ENCODE results near the gene FER1L5.
A peak's percentile ranks its signal among the peaks of the same experiment; 100 is the strongest.

FER1L5 gene

DNA sequence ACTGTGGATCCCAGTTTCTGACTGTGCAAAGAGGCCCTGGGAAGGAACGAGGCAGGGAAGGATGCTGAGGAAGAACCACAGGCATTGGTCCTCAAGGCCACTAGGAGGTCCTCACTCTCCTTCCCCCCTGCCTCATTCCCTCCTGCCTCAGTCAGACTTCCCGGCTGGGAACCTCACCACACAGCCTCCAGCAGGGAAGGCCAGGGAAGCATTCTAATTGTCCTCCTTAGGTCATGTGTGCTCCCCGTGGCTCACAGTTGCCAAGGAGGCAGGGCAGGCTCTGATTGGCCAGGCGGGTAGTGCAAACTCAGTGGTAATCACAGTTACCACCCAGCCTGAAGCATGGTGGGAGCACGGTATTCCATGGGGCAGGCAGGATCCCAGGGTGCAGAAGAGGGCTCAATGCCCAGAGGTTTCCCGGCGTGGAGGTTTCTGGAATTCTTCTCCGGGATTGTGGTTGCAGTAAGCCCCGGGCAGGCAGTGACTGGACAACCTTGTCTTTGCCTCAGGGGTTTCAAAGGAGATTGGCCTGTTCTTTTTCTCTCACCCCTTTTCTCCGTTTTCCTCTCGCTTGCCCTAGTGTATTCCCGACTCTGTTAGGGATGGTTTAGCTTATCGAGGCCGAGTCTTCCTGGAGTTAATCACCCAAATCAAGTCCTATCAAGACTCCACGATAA is 27.1 kb downstream of the FER1L5 start:
- POLR2A ChIA-PET, result interaction anchor here (0.8 kb wide), 1 partner anchor 31 kb away, joined by 3 read pairs; the partner anchor contains the start of gene KANSL3
- CTCF ChIA-PET, result no interaction called here
- DNase-seq (ENCODE audit: extremely low spot score), result no peak
- TF ChIP-seq ELF4 (IDR thresholded peaks at IDR 0.05) (no peak), FOXA1 (IDR thresholded peaks at IDR 0.05) (no peak), BHLHE40 (IDR thresholded peaks at IDR 0.05; ENCODE audit: borderline replicate concordance) (no peak), L3MBTL2 (conservative IDR thresholded peaks at IDR 0.05) (no peak), ARNT (IDR thresholded peaks at IDR 0.05) (no peak)

DNA sequence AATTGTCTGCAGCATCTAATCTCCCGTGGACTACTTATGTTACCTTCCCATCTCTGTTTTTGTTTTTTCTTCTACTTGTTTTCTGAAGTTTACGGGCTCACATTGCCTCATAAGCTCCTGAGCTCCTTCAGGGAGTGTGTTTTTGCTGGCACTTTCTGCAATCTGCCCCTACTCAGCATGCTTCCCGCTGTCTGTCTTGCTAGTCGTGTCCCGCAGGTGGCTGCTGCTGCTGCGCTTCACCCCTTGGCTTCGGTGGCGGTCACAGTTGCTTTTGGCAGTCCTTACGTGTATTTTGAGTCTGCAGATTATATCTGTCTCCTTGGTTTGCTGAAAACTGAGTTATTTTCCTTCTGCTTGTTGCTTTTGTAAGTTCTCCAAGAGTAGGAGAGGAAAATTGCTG is 37.3 kb downstream of the FER1L5 start:
- POLR2A ChIA-PET, result no interaction called here
- 0 out of 2 replicates have a peak, but pooled peaks have one; percentile 28 for TF ChIP-seq L3MBTL2 (conservative IDR thresholded peaks at IDR 0.05)
- TF ChIP-seq HDGF (IDR thresholded peaks at IDR 0.05; ENCODE audit: borderline replicate concordance), result no peak
- CTCF ChIA-PET, result no interaction called here
- DNase-seq (ENCODE audit: extremely low spot score), result peak; percentile 41

DNA sequence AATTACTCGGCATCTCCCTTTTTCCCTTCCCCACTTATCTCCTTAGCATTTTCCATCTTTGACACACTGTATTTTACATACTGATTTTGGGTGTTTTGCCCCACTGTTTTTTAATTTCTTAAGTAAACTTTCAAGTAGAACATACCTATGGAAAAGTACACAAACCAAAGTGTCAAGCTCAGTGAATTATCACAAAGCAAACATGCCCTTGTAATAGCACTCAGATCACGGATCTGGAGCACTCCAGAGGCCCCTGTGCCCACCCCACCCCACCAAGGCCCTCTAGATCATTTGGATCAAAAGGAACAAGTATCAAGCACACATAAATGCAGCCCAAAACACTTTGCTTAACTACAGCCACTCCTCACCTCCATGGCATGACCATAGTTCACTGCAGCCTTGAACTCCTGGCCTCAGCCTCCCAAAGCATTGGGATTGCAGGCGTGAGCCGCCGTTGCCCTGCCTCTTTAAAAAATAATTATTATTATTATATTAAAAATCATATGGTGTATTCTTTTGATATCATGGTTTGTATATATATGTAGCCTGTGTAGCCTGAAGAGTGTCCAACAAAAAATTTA is 38.1 kb downstream of the FER1L5 start:
- POLR2A ChIA-PET, result no interaction called here
- TF ChIP-seq FOXK2 (IDR thresholded peaks at IDR 0.05) (no peak), SUZ12 (IDR thresholded peaks at IDR 0.05) (no peak), L3MBTL2 (conservative IDR thresholded peaks at IDR 0.05) (no peak), SP1 (IDR thresholded peaks at IDR 0.05) (no peak), NFRKB (IDR thresholded peaks at IDR 0.05) (no peak), LEF1 (IDR thresholded peaks at IDR 0.05; ENCODE audit: borderline replicate concordance) (no peak), ZNF384 (IDR thresholded peaks at IDR 0.05) (no peak), FOXM1 (IDR thresholded peaks at IDR 0.05; ENCODE audit: borderline replicate concordance) (no peak), BHLHE40 (IDR thresholded peaks at IDR 0.05; ENCODE audit: borderline replicate concordance) (no peak), FOXA1 (IDR thresholded peaks at IDR 0.05) (no peak), HDGF (IDR thresholded peaks at IDR 0.05; ENCODE audit: borderline replicate concordance) (no peak)
- CTCF ChIA-PET, result no interaction called here
- no peak for DNase-seq (ENCODE audit: extremely low spot score)

DNA sequence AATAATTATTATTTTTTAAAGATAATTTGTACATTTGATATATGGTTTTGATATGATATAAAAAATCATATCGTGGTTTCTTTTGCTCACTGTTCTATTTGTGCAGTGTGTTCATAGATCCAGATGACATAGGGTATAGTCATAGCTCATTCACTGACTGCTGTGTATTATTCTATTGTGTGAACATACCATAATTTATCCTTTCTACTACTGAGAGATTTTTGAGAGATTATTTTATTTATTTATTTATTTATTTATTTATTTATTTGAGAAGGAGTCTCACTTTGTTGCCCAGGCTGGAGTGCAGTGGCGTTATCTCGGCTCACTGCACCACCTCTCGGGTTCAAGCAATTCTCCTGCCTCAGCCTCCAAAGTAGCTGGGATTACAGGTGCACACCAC is 39.0 kb downstream of the FER1L5 start:
- ChIA-PET POLR2A (no interaction called here), CTCF (no interaction called here)
- TF ChIP-seq SP1 (IDR thresholded peaks at IDR 0.05) (no peak), L3MBTL2 (conservative IDR thresholded peaks at IDR 0.05) (no peak), TARDBP (IDR thresholded peaks at IDR 0.05) (no peak), FOXM1 (IDR thresholded peaks at IDR 0.05; ENCODE audit: borderline replicate concordance) (no peak), ARNT (IDR thresholded peaks at IDR 0.05) (no peak), HDGF (IDR thresholded peaks at IDR 0.05; ENCODE audit: borderline replicate concordance) (no peak), ZNF384 (IDR thresholded peaks at IDR 0.05) (no peak), FOXA1 (IDR thresholded peaks at IDR 0.05) (no peak), CTBP1 (IDR thresholded peaks at IDR 0.05; ENCODE audit: borderline replicate concordance) (no peak), FOXK2 (IDR thresholded peaks at IDR 0.05) (no peak), NFRKB (IDR thresholded peaks at IDR 0.05) (no peak), ELF4 (IDR thresholded peaks at IDR 0.05) (no peak)
- TF ChIP-seq, protein P1, sequence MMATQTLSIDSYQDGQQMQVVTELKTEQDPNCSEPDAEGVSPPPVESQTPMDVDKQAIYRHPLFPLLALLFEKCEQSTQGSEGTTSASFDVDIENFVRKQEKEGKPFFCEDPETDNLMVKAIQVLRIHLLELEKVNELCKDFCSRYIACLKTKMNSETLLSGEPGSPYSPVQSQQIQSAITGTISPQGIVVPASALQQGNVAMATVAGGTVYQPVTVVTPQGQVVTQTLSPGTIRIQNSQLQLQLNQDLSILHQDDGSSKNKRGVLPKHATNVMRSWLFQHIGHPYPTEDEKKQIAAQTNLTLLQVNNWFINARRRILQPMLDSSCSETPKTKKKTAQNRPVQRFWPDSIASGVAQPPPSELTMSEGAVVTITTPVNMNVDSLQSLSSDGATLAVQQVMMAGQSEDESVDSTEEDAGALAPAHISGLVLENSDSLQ (IDR thresholded peaks at IDR 0.05), result no peak
- no peak for DNase-seq (ENCODE audit: extremely low spot score)

DNA sequence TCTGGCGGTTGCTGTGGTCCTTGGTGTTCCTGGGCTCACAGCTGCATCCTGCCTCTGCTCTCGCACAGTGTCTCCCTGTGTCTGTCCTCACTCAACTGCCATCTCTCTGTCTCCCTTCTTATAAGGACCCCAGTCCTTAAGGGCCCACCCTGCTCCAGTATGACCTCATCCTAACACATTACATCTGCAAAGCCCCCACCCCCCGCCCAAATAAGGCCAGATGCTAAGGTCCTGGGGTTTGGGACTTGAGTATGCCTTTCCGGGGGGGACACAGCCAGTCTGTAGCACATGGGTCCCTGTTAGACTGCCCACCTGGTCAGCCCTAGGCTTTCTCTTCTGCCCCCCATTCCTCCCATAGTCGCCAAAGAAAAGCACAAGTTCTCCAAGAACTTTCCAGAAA is 40.7 kb downstream of the FER1L5 start:
- ChIA-PET POLR2A (no interaction called here), CTCF (no interaction called here)
- DNase-seq (ENCODE audit: extremely low spot score), result no peak
- no peak for TF ChIP-seq NFRKB (IDR thresholded peaks at IDR 0.05)
- no peak for TF ChIP-seq ELF4 (IDR thresholded peaks at IDR 0.05)
- no peak for TF ChIP-seq TARDBP (IDR thresholded peaks at IDR 0.05)
- no peak for TF ChIP-seq L3MBTL2 (conservative IDR thresholded peaks at IDR 0.05)
- no peak for TF ChIP-seq LEF1 (IDR thresholded peaks at IDR 0.05; ENCODE audit: borderline replicate concordance)
- TF ChIP-seq CTBP1 (IDR thresholded peaks at IDR 0.05; ENCODE audit: borderline replicate concordance), result no peak
- TF ChIP-seq ZNF384 (IDR thresholded peaks at IDR 0.05), result no peak

DNA sequence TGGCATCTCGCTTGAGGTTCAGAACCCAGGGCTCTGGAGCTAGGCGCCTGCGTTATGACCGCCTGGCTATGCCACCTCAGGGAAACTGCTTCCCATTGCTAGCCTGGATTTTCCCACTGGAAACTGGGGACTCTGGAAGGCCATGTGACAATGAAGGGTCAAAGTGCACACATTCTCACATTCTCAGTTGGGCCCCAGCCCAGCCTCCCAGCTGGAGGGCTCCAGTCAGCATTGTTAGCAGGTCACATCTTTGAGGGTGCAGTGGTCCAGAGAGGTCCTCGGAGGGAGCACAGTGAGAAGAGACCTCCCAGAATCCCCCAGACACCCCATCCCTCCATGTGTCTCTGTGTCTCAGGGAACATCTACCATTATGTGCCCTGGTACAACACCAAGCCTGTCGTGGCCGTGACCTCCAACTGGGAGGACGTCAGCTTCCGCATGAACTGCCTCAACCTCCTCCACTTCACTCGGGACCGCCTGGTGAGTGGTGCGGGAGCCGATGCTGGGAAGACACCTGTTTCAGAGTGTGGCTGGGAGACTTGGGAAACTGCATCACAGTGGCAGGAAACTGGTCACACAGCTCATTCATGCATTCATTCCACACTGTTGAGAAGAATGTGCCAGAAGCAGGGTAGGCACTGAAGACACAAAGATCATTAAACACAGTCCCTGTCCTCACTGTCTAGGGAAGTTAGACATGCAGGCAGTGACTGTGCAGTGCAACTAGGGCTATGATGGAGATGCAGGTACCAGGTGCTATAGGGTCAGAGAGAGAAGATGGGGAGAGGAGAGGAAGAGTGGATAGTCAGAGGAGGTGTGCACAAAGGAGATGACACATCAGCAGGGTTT is 41.6 kb downstream of the FER1L5 start:
- POLR2A ChIA-PET, result no interaction called here
- no peak for DNase-seq (ENCODE audit: extremely low spot score)
- CTCF ChIA-PET, result no interaction called here

More for the DNA sequence above, 41.6 kb downstream of the FER1L5 start:
- TF ChIP-seq LEF1 (IDR thresholded peaks at IDR 0.05; ENCODE audit: borderline replicate concordance) (no peak), FOXM1 (IDR thresholded peaks at IDR 0.05; ENCODE audit: borderline replicate concordance) (no peak), ELF4 (IDR thresholded peaks at IDR 0.05) (no peak), ARNT (IDR thresholded peaks at IDR 0.05) (no peak), L3MBTL2 (conservative IDR thresholded peaks at IDR 0.05) (no peak), FOXA1 (IDR thresholded peaks at IDR 0.05) (no peak), ZNF384 (IDR thresholded peaks at IDR 0.05) (no peak), HDGF (IDR thresholded peaks at IDR 0.05; ENCODE audit: borderline replicate concordance) (no peak)
- TF ChIP-seq, protein P1 (IDR thresholded peaks at IDR 0.05), result no peak

All from HEK293T (cell line).